ENCODE results near the gene ULBP1.
"Not testable (repeated sequence)": the region's sequence is repeated elsewhere in the genome, so short reads cannot be mapped to it uniquely, and the experiment has no call there.

The ULBP1 gene

GRCh38 chr6:149967591-149967990 is 3.8 kb downstream of the ULBP1 start:
- DNase-seq (ENCODE audit: low read depth): no peak
- TF ChIP-seq, protein P1, sequence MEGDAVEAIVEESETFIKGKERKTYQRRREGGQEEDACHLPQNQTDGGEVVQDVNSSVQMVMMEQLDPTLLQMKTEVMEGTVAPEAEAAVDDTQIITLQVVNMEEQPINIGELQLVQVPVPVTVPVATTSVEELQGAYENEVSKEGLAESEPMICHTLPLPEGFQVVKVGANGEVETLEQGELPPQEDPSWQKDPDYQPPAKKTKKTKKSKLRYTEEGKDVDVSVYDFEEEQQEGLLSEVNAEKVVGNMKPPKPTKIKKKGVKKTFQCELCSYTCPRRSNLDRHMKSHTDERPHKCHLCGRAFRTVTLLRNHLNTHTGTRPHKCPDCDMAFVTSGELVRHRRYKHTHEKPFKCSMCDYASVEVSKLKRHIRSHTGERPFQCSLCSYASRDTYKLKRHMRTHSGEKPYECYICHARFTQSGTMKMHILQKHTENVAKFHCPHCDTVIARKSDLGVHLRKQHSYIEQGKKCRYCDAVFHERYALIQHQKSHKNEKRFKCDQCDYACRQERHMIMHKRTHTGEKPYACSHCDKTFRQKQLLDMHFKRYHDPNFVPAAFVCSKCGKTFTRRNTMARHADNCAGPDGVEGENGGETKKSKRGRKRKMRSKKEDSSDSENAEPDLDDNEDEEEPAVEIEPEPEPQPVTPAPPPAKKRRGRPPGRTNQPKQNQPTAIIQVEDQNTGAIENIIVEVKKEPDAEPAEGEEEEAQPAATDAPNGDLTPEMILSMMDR (IDR thresholded peaks at IDR 0.05; ENCODE audit: low read depth, low read length, missing control alignments): no peak
- no peak overlapping the region for H3K4me3 ChIP-seq (ENCODE audit: low read depth, low read length)

DNA sequence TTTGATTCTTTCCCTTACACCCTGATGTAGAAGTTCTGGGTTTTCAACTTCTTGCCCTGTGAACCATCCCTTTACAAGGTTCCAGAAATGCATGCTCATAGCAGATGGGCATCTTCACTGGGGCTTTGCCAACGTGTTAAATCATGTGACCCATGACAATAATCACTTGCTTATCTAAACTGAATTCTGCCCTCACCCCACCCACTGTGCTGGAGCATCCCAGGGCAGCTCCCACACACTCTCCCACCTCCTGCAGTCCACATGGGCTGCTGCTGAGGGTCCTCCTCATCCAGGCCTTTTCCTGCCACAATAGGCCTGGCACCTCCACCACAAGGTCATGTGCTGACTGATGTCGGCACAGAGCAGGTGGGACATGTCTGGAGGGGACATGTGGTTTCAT is 4.3 kb downstream of the ULBP1 start:
- not testable (repeated sequence) for DNase-seq (ENCODE audit: low read depth); H3K4me3 ChIP-seq (ENCODE audit: low read depth, low read length)

DNA sequence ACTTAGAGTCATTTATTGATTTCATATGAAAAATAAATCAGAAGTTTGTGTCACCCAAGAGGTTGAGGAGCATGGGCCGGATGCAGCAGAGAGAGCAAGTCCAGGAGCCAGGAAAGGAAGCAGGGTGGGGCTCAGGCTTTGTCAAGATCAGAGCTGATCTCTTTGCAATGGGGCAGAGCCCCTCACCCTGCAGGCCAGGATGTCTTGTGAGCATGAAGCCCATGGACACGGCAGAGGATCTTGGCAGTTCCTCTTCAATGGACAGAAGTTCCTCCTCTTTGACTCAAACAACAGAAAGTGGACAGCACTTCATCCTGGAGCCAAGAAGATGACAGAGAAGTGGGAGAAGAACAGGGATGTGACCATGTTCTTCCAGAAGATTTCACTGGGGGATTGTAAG is 5.2 kb downstream of the ULBP1 start:
- not testable (repeated sequence) for DNase-seq (ENCODE audit: low read depth); H3K4me3 ChIP-seq (ENCODE audit: low read depth, low read length)

- H3K4me3 ChIP-seq (ENCODE audit: low read depth, low read length): no peak overlapping the region
- TF ChIP-seq, protein P1 (IDR thresholded peaks at IDR 0.05; ENCODE audit: low read depth, low read length, missing control alignments): no peak
- no peak for DNase-seq (ENCODE audit: low read depth)
Measured at GRCh38 chr6:149969635-149970034, 5.9 kb downstream of the ULBP1 start.

DNA sequence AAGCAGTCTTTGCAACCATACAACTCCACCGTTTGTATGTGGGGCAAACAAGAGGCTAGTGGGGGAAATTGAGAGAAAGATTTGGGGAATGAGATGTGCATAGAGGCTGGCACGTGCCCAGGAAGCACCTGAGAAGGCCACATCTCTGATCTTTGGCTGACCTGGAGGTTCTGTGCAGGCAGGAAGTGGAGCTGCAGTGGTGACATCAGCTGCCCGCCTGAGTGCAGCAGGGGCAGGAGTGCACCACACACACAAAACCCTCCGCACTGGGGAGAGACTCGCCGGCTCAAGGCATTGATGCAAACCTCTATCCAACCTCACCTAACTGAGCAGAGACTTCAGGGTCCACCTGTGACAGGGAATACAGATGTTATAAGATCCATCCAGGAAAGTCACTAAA is 10.7 kb downstream of the ULBP1 start:
- DNase-seq (ENCODE audit: low read depth); H3K4me3 ChIP-seq (ENCODE audit: low read depth, low read length): not testable (repeated sequence)

DNA sequence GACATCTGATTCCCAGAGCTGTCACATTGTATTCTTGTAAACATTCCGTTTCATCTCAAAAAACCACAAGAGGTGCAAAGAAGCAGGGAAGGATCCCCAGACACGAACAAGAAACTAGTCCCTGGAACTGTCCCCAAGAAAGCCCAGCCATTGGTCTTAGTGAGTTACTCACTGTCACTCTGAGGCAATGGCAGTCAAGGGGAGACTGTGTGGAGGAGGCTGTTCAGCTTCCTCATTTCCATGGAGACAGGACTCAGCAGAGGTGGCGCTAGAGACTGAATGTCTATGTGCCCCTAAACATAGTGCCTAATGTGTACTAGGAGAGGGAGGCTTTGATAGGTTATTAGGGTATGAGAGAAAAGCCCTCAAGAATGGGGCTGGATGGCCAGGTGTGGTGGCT is 11.1 kb downstream of the ULBP1 start:
- no peak for DNase-seq (ENCODE audit: low read depth)
- H3K4me3 ChIP-seq (ENCODE audit: low read depth, low read length): no peak overlapping the region
- TF ChIP-seq, protein P1 (IDR thresholded peaks at IDR 0.05; ENCODE audit: low read depth, low read length, missing control alignments): no peak

DNA sequence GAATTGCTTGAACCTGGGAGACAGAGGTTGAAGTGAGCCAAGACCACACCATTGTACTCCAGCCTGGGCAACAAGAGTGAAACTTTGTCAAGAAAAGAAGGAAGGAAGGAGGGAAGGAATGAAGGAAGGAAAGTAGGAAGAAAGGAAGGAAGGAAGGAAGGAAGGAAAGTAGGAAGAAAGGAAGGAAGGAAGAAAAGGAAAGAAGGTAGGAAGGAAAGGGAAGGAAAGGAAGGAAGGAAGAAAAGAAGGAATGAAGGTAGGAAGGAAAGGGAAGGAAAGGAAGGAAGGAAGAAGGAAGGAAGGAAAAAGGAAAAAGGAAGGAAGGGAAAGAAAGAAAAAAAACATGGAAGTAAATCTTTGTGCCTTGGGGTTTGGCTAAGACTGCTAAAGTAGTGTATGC is 11.7 kb downstream of the ULBP1 start:
- H3K4me3 ChIP-seq (ENCODE audit: low read depth, low read length): no peak overlapping the region
- no peak for DNase-seq (ENCODE audit: low read depth)
- TF ChIP-seq, protein P1 (IDR thresholded peaks at IDR 0.05; ENCODE audit: low read depth, low read length, missing control alignments): no peak

DNA sequence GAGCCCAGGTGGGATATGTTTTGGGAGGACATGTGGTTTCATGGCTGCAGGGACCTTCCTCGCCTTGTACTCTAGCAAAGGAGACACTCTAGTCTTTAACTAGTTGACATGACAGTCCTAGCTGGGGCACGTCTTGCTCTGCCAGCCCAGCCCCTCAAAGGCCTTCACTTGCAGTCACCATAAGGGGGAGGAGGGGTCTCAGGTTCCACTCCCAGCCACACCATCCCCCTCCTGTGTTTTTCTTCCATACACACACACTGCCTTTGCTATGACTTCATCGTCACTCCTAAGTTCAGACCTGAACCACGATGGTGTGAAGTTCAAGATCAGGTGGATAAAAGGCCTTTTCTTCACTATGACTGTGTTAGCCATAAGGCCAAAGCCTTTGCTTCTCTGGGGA is 13.5 kb downstream of the ULBP1 start:
- DNase-seq (ENCODE audit: low read depth): no peak
- TF ChIP-seq, protein P1 (IDR thresholded peaks at IDR 0.05; ENCODE audit: low read depth, low read length, missing control alignments): no peak
- H3K4me3 ChIP-seq (ENCODE audit: low read depth, low read length): no peak overlapping the region

DNA sequence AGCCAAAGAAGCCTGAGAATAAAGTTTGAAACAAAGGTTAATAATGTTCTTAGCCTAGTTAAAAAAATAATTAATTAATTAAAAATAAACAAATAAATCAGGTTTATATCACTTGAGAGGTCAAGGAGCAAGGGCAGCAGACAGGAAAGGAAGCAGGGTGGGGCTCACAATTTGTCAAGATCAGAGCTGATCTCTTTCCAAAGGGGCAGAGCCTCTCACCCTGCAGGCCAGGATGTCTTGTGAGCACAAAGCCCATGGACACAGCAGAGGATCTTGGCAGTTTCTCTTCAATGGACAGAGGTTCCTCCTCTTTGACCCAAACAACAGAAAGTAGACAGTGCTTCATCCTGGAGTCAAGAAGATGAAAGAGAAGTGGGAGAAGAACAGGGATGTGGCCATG is 14.9 kb downstream of the ULBP1 start:
- no peak overlapping the region for H3K4me3 ChIP-seq (ENCODE audit: low read depth, low read length)
- no peak for DNase-seq (ENCODE audit: low read depth)
- TF ChIP-seq, protein P1 (IDR thresholded peaks at IDR 0.05; ENCODE audit: low read depth, low read length, missing control alignments): no peak
